Adipocyte (in vitro differentiated cells): ENCODE measurements around the gene IRF2BP2.

Experiments used
- DNase-seq: peaks from one replicate; pipeline ENCODE4 v3.0.0-alpha.2; 2015; ENCODE audit warnings: low read depth
- H3K27me3 ChIP-seq: replicated peaks from 2 replicates; pipeline ENCODE4 v1.7.0; 2013; ENCODE audit warnings: mild to moderate bottlenecking, low read length, moderate library complexity; ENCODE audit not compliant: control insufficient read depth, insufficient read depth
- H3K36me3 ChIP-seq: 2 replicates; pipeline ENCODE4 v1.7.0; 2013; ENCODE audit warnings: low read length, mild to moderate bottlenecking, moderate library complexity; ENCODE audit not compliant: control insufficient read depth, insufficient read depth, severe bottlenecking
- H3K4me1 ChIP-seq: 2 replicates; pipeline ENCODE4 v1.7.0; 2013; ENCODE audit warnings: mild to moderate bottlenecking, low read length, moderate library complexity; ENCODE audit not compliant: control insufficient read depth, insufficient read depth
- H3K4me3 ChIP-seq: 2 replicates; pipeline ENCODE4 v1.7.0; 2013; ENCODE audit warnings: mild to moderate bottlenecking, low read length, moderate library complexity
- H3K9ac ChIP-seq: 2 replicates; pipeline ENCODE4 v1.7.0; 2013; ENCODE audit warnings: mild to moderate bottlenecking, low read length, moderate library complexity
- H3K9me3 ChIP-seq: 2 replicates; pipeline ENCODE4 v1.7.0; 2013; ENCODE audit warnings: mild to moderate bottlenecking, low read length, moderate library complexity; ENCODE audit not compliant: control insufficient read depth

Gene IRF2BP2

GRCh38 chr1:234571702-234572101 is 38.3 kb downstream of the IRF2BP2 start:
- no peak for DNase-seq
- Histone ChIP-seq H3K4me3 (no peak overlapping the region), H3K27me3 (no peaks in the 10 kb centered on the region), H3K4me1 (peaks cover 17% of the 10 kb centered on the region), H3K36me3 (no peaks in the 10 kb centered on the region), H3K9ac (no peak overlapping the region), H3K9me3 (no peaks in the 10 kb centered on the region)

DNA sequence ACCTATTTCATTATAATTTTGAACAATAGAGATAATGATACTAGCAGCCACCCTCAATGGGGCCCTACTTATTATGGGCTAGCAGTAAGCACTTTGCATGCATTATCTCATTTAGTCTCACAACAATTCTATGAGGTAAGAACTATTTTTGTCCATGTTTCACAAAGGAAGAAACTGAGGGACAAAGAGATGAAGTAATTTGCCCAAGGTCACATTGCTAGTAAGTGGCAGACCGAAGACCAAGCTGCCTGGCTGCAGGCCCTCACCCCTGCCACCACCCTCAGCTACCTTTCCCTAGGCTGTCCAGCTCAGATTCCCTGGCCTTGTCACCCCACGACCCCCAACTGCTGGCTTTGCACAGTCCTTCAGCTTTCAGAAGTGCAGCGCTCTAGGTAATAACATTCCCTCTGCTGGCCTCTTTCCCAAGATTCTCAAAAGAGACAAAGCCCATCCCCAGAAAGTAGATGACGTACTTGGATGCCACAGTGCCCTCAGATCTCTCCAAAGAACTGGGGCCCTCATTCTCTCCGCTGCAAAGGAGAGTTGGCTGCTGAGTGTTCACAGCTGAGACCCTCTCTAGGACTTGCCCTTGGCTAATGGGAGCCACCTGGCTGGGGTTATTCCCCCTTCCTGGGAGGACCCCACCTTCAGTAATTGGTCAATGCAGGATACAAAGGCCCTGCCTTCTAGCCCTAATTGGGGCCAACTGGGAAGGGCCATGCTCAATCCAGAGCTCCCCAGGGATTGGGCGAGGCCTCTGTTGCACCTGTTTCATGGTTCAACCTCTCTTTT is 39.5 kb downstream of the IRF2BP2 start:
- H3K4me1 ChIP-seq: peaks cover 24% of the 10 kb centered on the region
- H3K27me3 ChIP-seq: no peaks in the 10 kb centered on the region
- H3K4me3 ChIP-seq: no peak overlapping the region
- no peaks in the 10 kb centered on the region for H3K36me3 ChIP-seq
- no peak overlapping the region for H3K9ac ChIP-seq
- no peak for DNase-seq
- no peaks in the 10 kb centered on the region for H3K9me3 ChIP-seq

DNA sequence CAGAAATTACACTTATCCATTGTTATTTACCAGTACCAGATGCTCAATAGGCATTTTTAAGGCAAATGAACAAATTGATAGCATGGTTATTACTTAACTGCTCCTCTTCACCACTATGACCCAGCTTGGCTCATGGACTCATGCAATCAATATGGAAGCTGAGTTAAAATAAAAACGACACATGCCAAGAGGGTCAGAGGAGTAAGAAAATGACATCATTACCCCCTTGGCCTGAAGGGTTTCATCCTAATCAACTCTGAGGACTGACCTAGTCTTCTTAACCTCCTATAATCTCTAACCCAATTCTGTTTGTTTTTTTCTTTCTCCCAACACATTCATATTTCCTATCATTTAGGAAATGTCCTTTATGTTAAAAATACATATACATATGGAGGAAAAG is 41.6 kb downstream of the IRF2BP2 start:
- Histone ChIP-seq H3K4me1 (peaks cover 22% of the 10 kb centered on the region), H3K36me3 (no peaks in the 10 kb centered on the region), H3K4me3 (no peak overlapping the region), H3K9me3 (no peaks in the 10 kb centered on the region), H3K27me3 (no peaks in the 10 kb centered on the region), H3K9ac (no peak overlapping the region)
- DNase-seq: no peak

DNA sequence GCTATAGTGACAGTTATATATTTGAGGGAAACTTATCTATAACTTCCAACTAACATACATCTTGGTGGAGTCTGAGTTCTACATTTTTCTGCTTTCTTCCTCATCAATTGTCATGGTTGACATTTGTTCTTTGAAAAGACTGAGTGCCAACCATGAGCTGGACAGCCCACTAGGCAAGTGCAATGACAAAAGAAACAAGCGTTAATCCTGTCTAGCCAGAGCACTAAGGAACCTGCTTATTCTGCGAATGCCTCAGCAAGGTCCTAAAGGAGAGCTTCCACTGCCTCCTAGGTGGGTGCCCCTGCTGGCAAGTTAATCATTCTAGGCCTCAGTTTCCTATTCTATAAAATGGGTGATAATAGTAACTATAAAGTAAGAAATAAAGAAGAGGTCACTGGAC is 44.8 kb downstream of the IRF2BP2 start:
- Histone ChIP-seq H3K9me3 (no peaks in the 10 kb centered on the region), H3K4me3 (no peak overlapping the region), H3K36me3 (no peaks in the 10 kb centered on the region)

DNA sequence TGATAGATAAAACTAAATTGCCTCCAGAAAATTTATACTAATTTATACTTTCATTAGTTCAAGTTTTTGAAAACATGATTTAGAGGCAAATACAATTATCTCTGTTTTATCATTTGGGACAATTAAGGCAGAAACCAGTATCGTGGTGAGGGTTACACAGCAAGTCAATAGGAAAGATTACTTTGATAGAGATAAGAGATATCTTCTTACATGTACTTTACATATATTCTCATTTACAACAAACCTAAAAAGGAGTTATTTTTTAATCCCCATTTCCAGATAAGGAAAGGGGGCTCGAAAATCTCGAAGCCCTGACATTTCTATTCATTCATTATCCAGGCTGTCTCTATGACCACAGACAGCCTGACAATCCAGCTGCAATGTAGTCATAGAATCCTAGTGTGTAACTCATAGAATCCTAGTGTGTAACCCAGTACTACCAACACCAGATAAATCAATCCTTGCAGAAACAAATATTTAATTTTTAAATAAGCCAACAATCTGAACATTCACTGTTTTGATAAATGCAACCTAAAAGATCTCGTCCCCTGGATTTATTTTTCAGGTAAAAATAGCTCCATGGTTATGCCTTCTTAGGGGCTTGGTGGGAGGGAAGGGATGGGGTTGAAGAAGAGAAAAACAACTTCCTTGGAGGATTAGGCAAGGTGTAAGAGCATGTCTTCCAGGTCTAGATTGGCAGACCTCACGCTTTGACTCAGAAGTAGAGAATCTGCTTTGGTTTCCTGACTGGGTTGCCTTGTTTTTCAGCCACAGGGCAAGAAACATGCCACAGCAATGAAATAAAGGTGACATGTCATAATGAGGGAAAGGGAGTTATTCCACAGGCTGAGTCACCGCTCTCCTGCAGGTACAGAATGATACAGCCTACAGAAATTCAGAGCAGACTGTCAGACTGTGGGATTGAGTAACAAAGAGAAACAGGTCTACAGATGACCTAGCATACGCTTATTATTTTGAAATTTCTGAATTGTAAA is 45.6 kb downstream of the IRF2BP2 start:
- no peak overlapping the region for H3K4me3 ChIP-seq
- H3K4me1 ChIP-seq: peaks cover 24% of the 10 kb centered on the region
- no peaks in the 10 kb centered on the region for H3K27me3 ChIP-seq
- no peaks in the 10 kb centered on the region for H3K36me3 ChIP-seq
- H3K9ac ChIP-seq: no peak overlapping the region
- no peaks in the 10 kb centered on the region for H3K9me3 ChIP-seq
- DNase-seq: peak; percentile 56

More for the DNA sequence above, 44.8 kb downstream of the IRF2BP2 start:
- Histone ChIP-seq H3K9ac (no peak overlapping the region), H3K27me3 (no peaks in the 10 kb centered on the region), H3K4me1 (peaks cover 24% of the 10 kb centered on the region)
- DNase-seq: no peak

DNA sequence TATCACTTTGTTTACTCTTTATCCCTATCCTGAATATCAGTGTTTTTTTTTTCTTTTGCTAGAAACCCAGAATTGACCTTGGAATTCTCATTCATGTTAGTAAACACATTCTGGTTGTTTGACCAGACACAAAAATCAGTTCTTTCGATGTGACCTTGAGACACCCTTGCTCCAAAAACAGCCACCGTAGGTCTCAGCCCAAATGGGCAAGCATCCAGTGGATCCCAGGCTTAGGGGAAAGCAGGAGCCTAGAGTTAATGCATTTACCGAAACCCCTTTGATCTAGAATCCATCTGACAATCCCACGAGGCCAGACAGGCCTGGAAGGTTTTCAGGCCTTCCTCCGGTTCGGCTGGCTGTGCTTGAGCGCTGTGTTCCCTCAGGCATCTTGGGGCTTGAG is 47.6 kb downstream of the IRF2BP2 start:
- Histone ChIP-seq H3K9me3 (no peaks in the 10 kb centered on the region), H3K36me3 (no peaks in the 10 kb centered on the region), H3K27me3 (no peaks in the 10 kb centered on the region), H3K4me1 (peaks cover 24% of the 10 kb centered on the region), H3K9ac (no peak overlapping the region), H3K4me3 (no peak overlapping the region)
- DNase-seq: no peak

DNA sequence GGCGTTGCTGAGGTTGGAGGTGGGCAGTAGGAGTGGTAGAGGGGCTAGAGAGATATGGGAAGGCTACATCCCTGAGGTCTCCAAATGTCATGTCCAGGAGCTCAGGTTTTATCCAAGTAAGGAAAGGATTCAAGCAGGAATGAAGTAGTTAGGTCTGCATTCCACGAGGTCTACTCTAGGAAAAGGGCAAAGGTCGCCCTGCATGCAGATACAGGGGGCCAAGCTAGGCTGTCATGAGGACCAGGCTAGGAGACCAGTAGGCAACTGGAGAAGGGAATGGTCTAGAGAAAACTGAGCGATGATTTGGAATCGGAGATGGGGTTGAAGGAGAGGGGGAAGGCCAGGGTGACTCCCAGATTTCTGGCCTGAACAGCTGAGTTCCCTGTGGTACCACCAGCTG is 48.7 kb downstream of the IRF2BP2 start:
- DNase-seq: no peak

DNA sequence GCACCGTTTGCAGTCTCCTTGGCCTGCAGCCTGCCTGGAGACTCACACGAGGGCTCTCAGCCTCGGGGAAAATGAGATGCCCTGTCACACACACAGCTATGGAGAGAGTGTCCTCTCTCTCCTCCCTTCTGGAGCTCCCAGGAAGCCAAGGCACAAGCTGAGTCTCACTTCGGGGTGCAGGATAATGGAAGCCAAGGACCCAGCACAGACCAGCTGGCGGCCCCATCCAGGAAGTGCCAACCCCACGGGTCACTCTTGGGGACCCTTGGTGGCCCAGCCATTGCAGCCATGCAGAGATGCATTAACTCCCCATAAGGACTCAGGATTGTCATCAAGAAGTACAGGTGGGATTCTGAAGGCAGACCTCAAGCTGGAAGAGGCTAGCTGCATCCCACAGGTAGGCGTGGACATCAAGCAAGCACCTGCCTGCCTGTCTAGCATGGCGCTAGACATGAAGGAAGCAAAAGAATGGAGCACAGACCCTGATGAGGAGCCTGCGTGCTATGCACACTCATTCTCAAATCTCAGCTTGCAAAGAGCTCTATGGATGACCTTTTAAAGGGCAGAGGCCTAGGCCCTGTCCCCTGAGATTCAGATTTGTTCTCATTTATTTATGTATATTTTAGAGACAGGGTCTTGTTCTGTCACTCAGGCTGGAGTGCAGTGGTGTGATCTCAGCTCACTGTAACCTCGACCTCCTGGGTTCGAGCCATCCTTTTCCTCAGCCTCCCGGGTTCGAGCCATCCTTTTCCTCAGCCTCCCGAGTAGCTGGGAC is 49.9 kb downstream of the IRF2BP2 start:
- Histone ChIP-seq H3K9ac (no peak overlapping the region), H3K36me3 (no peaks in the 10 kb centered on the region), H3K4me3 (no peak overlapping the region), H3K4me1 (peaks cover 13% of the 10 kb centered on the region), H3K27me3 (no peaks in the 10 kb centered on the region), H3K9me3 (no peaks in the 10 kb centered on the region)
- no peak for DNase-seq

More for the DNA sequence above, 48.7 kb downstream of the IRF2BP2 start:
- Histone ChIP-seq H3K27me3 (no peaks in the 10 kb centered on the region), H3K4me1 (peaks cover 24% of the 10 kb centered on the region), H3K4me3 (no peak overlapping the region), H3K9me3 (no peaks in the 10 kb centered on the region), H3K9ac (no peak overlapping the region), H3K36me3 (no peaks in the 10 kb centered on the region)

- no peak overlapping the region for H3K9ac ChIP-seq
- DNase-seq: no peak
- no peaks in the 10 kb centered on the region for H3K9me3 ChIP-seq
- no peaks in the 10 kb centered on the region for H3K27me3 ChIP-seq
- no peaks in the 10 kb centered on the region for H3K36me3 ChIP-seq
- peaks cover 5% of the 10 kb centered on the region for H3K4me1 ChIP-seq
- no peak overlapping the region for H3K4me3 ChIP-seq
These were observed 50.7 kb downstream of the IRF2BP2 start for GRCh38 chr1:234559152-234559901.

GRCh38 chr1:234558330-234558836 is 51.6 kb downstream of the IRF2BP2 start:
- no peak for DNase-seq
- no peak overlapping the region for H3K9ac ChIP-seq
- no peaks in the 10 kb centered on the region for H3K9me3 ChIP-seq
- no peaks in the 10 kb centered on the region for H3K27me3 ChIP-seq
- H3K4me1 ChIP-seq: peaks cover 12% of the 10 kb centered on the region
- no peak overlapping the region for H3K4me3 ChIP-seq
- no peaks in the 10 kb centered on the region for H3K36me3 ChIP-seq
